Measurements from ENCODE around the gene MYMX. TPM values are rescaled to one million over a fixed set of nuclear protein-coding genes. Genes with fewer than 3 reads are reported as not detected.

Gene MYMX
- total and polyA plus RNA-seq, 2 of the 13 experiments (the other 11 are each of a cell fraction or from before 2014, with no cell fraction given): not detected

DNA sequence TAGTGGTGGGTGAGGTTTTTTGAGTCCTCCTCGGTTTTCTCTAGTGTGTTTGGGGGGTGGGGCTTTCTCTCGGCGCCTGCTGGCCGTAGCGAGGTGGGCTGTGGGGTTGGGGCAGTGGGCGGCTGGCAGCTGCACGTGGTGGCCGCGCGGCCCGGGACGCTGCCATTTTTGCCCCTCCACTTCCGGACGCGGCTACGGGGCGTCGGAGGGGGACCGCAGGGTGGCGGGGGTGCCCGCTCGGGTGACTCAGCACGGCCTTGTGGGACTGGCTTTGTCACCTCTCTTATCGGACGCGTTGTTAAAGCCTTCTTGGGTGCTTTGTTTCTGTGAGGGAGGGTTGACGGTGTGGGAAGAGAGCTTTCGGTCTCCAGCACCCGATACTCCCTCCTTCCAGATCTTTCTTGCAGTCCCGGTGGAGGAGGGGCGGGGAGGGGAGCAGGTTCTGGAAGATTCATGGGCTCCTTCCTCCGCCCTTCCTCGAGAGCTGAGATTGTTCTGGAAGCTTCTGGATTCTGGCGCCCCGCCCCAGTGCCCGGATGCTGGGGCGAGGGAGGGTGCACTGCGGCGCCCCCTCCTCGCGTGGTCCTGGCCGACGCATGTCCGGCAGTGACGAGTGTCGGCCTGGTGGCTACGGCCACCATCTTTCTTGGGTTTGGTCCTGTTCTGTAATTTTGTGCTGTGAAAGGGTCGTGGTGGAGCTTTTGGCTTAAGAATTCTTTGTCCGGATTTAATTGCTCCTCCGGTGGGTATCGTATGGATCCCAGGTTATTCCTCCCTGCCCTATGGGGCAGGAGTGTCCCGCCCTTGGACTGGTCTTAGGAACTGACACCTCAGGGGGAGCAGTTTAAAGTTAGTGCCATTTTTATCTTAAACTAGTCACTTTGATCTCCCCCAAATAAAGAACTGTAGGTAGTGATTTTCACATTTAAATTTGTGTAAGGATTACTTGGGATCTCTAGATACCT is 30.9 kb downstream of the MYMX start (continued):
- TF ChIP-seq ELK4 (CRISPR knock-in tag; IDR thresholded peaks at IDR 0.05; ENCODE audit: borderline replicate concordance) (no peak), MAFG (CRISPR knock-in tag; IDR thresholded peaks at IDR 0.05) (0 out of 2 replicates have a peak, but pooled peaks have one; percentile 46), TBX3 (IDR thresholded peaks at IDR 0.05; ENCODE audit: borderline replicate concordance) (no peak), PPARG (CRISPR knock-in tag; conservative IDR thresholded peaks at IDR 0.05) (0 out of 2 replicates have a peak, but pooled peaks have one; percentile 20), THRA (CRISPR knock-in tag; IDR thresholded peaks at IDR 0.05; ENCODE audit: borderline replicate concordance) (no peak), KMT2B (CRISPR knock-in tag; IDR thresholded peaks at IDR 0.05) (no peak), GPBP1L1 (CRISPR knock-in tag; IDR thresholded peaks at IDR 0.05) (no peak), KAT8 (CRISPR knock-in tag; IDR thresholded peaks at IDR 0.05) (0 out of 2 replicates have a peak, but pooled peaks have one; percentile 9), FOSL1 (CRISPR knock-in tag; IDR thresholded peaks at IDR 0.05; ENCODE audit: borderline replicate concordance) (no peak), NFYC (CRISPR knock-in tag; IDR thresholded peaks at IDR 0.05) (0 out of 2 replicates have a peak, but pooled peaks have one; percentile 24), ZNF549 (CRISPR knock-in tag; IDR thresholded peaks at IDR 0.05) (no peak), POLR2A (IDR thresholded peaks at IDR 0.05; ENCODE audit: insufficient read depth in 1 of 2, low read depth in 2 of 2, low read length in 2 of 2) (no peak; a peak in 1 of 4 replicates), ZNF800 (CRISPR knock-in tag; IDR thresholded peaks at IDR 0.05) (no peak), GTF3A (CRISPR knock-in tag; conservative IDR thresholded peaks at IDR 0.05) (no peak), BCL3 (CRISPR knock-in tag; IDR thresholded peaks at IDR 0.05) (no peak; the same call in 1 of the 2 replicates), ATAD3A (CRISPR knock-in tag; IDR thresholded peaks at IDR 0.05) (no peak), TCF7 (IDR thresholded peaks at IDR 0.05; ENCODE audit: low read depth) (no peak), SOX5 (CRISPR knock-in tag; IDR thresholded peaks at IDR 0.05; ENCODE audit: borderline replicate concordance) (no peak), ARNTL (CRISPR knock-in tag; IDR thresholded peaks at IDR 0.05) (no peak), ZSCAN5A (CRISPR knock-in tag; IDR thresholded peaks at IDR 0.05; ENCODE audit: borderline replicate concordance) (no peak), ZSCAN29 (CRISPR knock-in tag; conservative IDR thresholded peaks at IDR 0.05) (no peak; the same call in 1 of the 2 replicates)
